Ishikawa (cell line): ENCODE measurements around the gene VIPR1.

ENCODE experiments used
- CEBPB ChIP-seq: IDR thresholded peaks from 2 replicates; pipeline ENCODE4 v1.6.1; 2012
- MAX ChIP-seq: IDR thresholded peaks from 2 replicates; pipeline ENCODE4 v1.6.1; 2012
- RAD21 ChIP-seq: IDR thresholded peaks from 2 replicates; pipeline ENCODE4 v1.6.1; 2012; ENCODE audit warnings: low read depth
- TAF1 ChIP-seq: IDR thresholded peaks from 2 replicates; pipeline ENCODE4 v1.6.1; 2012; ENCODE audit warnings: low read depth, mild to moderate bottlenecking
- ZBTB7A ChIP-seq: IDR thresholded peaks from 2 replicates; pipeline ENCODE4 v1.6.1; 2012; ENCODE audit warnings: low read depth

- no peak for TF ChIP-seq TAF1
- TF ChIP-seq RAD21 = no peak
- TF ChIP-seq CEBPB = no peak
- no peak for TF ChIP-seq MAX
- TF ChIP-seq ZBTB7A = no peak
These were observed 12.4 kb downstream of the VIPR1 start for GRCh38 chr3:42514876-42515275.
